ENCODE results near the gene CADPS.

Gene CADPS

GRCh38 chr3:62538691-62539356, 336.4 kb downstream of the CADPS start:
- DNase-seq (ENCODE audit: low read depth) = no peak
- no peak overlapping the region for H3K4me3 ChIP-seq (ENCODE audit: low read depth, low read length)
- no peak for TF ChIP-seq CTCF (IDR thresholded peaks at IDR 0.05; ENCODE audit: insufficient read depth, low read depth, low read length, missing control alignments)

- DNase-seq (ENCODE audit: low read depth) = no peak
- TF ChIP-seq CTCF (IDR thresholded peaks at IDR 0.05; ENCODE audit: insufficient read depth, low read depth, low read length, missing control alignments) = no peak
- H3K4me3 ChIP-seq (ENCODE audit: low read depth, low read length) = no peak overlapping the region
Measured at GRCh38 chr3:62534326-62534725, 340.9 kb downstream of the CADPS start.

- H3K4me3 ChIP-seq (ENCODE audit: low read depth, low read length) = no peak overlapping the region
- DNase-seq (ENCODE audit: low read depth) = no peak
- TF ChIP-seq CTCF (IDR thresholded peaks at IDR 0.05; ENCODE audit: insufficient read depth, low read depth, low read length, missing control alignments) = no peak
Measured at GRCh38 chr3:62532796-62533195, 342.4 kb downstream of the CADPS start.

- no peak overlapping the region for H3K4me3 ChIP-seq (ENCODE audit: low read depth, low read length)
- DNase-seq (ENCODE audit: low read depth) = no peak
- no peak for TF ChIP-seq CTCF (IDR thresholded peaks at IDR 0.05; ENCODE audit: insufficient read depth, low read depth, low read length, missing control alignments)
Measured at GRCh38 chr3:62531981-62532380, 343.2 kb downstream of the CADPS start.

- no peak overlapping the region for H3K4me3 ChIP-seq (ENCODE audit: low read depth, low read length)
- no peak for DNase-seq (ENCODE audit: low read depth)
- TF ChIP-seq CTCF (IDR thresholded peaks at IDR 0.05; ENCODE audit: insufficient read depth, low read depth, low read length, missing control alignments) = no peak
Measured at GRCh38 chr3:62531493-62531892, 343.7 kb downstream of the CADPS start.

GRCh38 chr3:62529230-62529629, 346.0 kb downstream of the CADPS start:
- DNase-seq (ENCODE audit: low read depth) = peak; percentile 6
- no peak for TF ChIP-seq CTCF (IDR thresholded peaks at IDR 0.05; ENCODE audit: insufficient read depth, low read depth, low read length, missing control alignments)
- H3K4me3 ChIP-seq (ENCODE audit: low read depth, low read length) = no peak overlapping the region

GRCh38 chr3:62527474-62527873, 347.7 kb downstream of the CADPS start:
- no peak for TF ChIP-seq CTCF (IDR thresholded peaks at IDR 0.05; ENCODE audit: insufficient read depth, low read depth, low read length, missing control alignments)
- H3K4me3 ChIP-seq (ENCODE audit: low read depth, low read length) = no peak overlapping the region
- DNase-seq (ENCODE audit: low read depth) = no peak
